H1 (cell line): ENCODE measurements around the gene TTBK1. TPM values are rescaled to one million over a fixed set of nuclear protein-coding genes. Genes with fewer than 3 reads are reported as not detected.

Source experiments
- CTCF ChIA-PET: fragments of 300-600 bp; sonication (Branson Sonifier 250); formaldehyde crosslinking; loops from one replicate; lab custom pipeline; 2021; ENCODE audit not compliant: partially characterized antibody; lab: Charles Lee
- POLR2A ChIA-PET: fragments of 300-600 bp; sonication (Branson Sonifier 250); formaldehyde crosslinking; loops from one replicate; lab custom pipeline; 2021; ENCODE audit warnings: inconsistent platforms; ENCODE audit not compliant: partially characterized antibody; lab: Charles Lee
- DNase-seq, 2 experiments: peaks; one replicate each; pipeline versions ENCODE4 v3.0.0 to v3.0.0-alpha.2; 2010 to 2022; ENCODE audit warnings: low spot score in 2 of 2, low read depth in 1 of 2, mixed read lengths in 1 of 2
- FAIRE-seq: peaks from 2 replicates; lab custom pipeline; 2011; peaks lifted over from hg19 to GRCh38; lab: Jason Lieb, UNC
- H2AFZ ChIP-seq: 2 replicates; pipeline ENCODE4 v1.8.1; 2012; ENCODE audit warnings: low read length, inconsistent platforms
- H2AK5ac ChIP-seq: 2 replicates; pipeline ENCODE4 v1.6.1; 2013; ENCODE audit warnings: low read depth, low read length
- H2BK120ac ChIP-seq: replicated peaks from 2 replicates; pipeline ENCODE3; 2013; ENCODE audit warnings: low read depth, low read length, inconsistent platforms
- H2BK12ac ChIP-seq: 2 replicates; pipeline ENCODE4 v1.6.1; 2013; ENCODE audit warnings: low read depth, low read length
- H2BK15ac ChIP-seq: 2 replicates; pipeline ENCODE4 v1.6.1; 2013; ENCODE audit warnings: low read length
- H2BK20ac ChIP-seq: 2 replicates; pipeline ENCODE4 v1.6.1; 2013; ENCODE audit warnings: low read length
- H2BK5ac ChIP-seq: 2 replicates; pipeline ENCODE4 v1.6.1; 2013; ENCODE audit warnings: low read depth, low read length
- H3K14ac ChIP-seq: 2 replicates; pipeline ENCODE4 v1.6.1; 2013; ENCODE audit warnings: inconsistent platforms; ENCODE audit not compliant: insufficient read length
- H3K18ac ChIP-seq: 2 replicates; pipeline ENCODE4 v1.6.1; 2013; ENCODE audit warnings: low read length; ENCODE audit errors: extremely low read depth
- H3K23ac ChIP-seq: 2 replicates; pipeline ENCODE4 v1.6.1; 2013; ENCODE audit warnings: inconsistent platforms; ENCODE audit not compliant: insufficient read length
- H3K23me2 ChIP-seq: 2 replicates; pipeline ENCODE4 v1.6.1; 2013; ENCODE audit warnings: low read depth, low read length
- H3K27ac ChIP-seq: 2 replicates; pipeline ENCODE4 v1.6.1; 2011; ENCODE audit warnings: low read depth, low read length, inconsistent platforms
- H3K27me3 ChIP-seq, 4 experiments: replicated peaks in 1 of 4; 1 replicate in 1 of 4; 2 replicates in 3 of 4; pipeline versions ENCODE4 v1.6.1 to v1.8.1; 2011 to 2013; ENCODE audit warnings: low read length in 3 of 4, mild to moderate bottlenecking in 3 of 4, inconsistent platforms in 2 of 4, mixed read lengths in 2 of 4, moderate library complexity in 1 of 4; ENCODE audit not compliant: control insufficient read depth in 3 of 4, insufficient read depth in 3 of 4; ENCODE audit errors: extremely low read depth in 1 of 4
- H3K36me3 ChIP-seq, 4 experiments: 2 replicates each; pipeline versions ENCODE4 v1.6.1 to v1.8.1; 2011 to 2013; ENCODE audit warnings: mild to moderate bottlenecking in 4 of 4, low read length in 3 of 4, moderate library complexity in 2 of 4, control low read depth in 1 of 4, inconsistent platforms in 1 of 4; ENCODE audit not compliant: insufficient read depth in 4 of 4, control insufficient read depth in 2 of 4
- H3K4ac ChIP-seq: replicated peaks from 2 replicates; pipeline ENCODE3; 2013; ENCODE audit warnings: low read length, low read depth, mixed read lengths, inconsistent platforms; ENCODE audit not compliant: insufficient read length
- H3K4me1 ChIP-seq, 4 experiments: replicated peaks in 1 of 4; 1 replicate in 1 of 4; 2 replicates in 3 of 4; pipeline versions ENCODE4 v1.6.1 to v1.8.1; 2011 to 2013; ENCODE audit warnings: low read length in 3 of 4, inconsistent platforms in 2 of 4, mixed read lengths in 1 of 4; ENCODE audit not compliant: insufficient read depth in 4 of 4, control insufficient read depth in 3 of 4
- H3K4me2 ChIP-seq, 2 experiments: 2 replicates each; pipeline versions ENCODE4 v1.6.1 to v1.8.1; 2011 to 2013; ENCODE audit warnings: low read depth in 2 of 2, low read length in 2 of 2, control low read depth in 1 of 2, inconsistent platforms in 1 of 2, mild to moderate bottlenecking in 1 of 2; ENCODE audit not compliant: insufficient read depth in 1 of 2
- H3K4me3 ChIP-seq, 4 experiments: fragments of 200-600, 300-600 bp in 1 of 4; sonication (generic), shearing (Covaris generic), sonication (Bioruptor Twin) in 1 of 4; 2 replicates each; pipeline versions ENCODE4 v1.5.1 to v1.8.1; 2011 to 2016; ENCODE audit warnings: low read length in 4 of 4, low read depth in 3 of 4, control low read depth in 2 of 4, inconsistent platforms in 2 of 4, mild to moderate bottlenecking in 2 of 4, mixed read lengths in 1 of 4, moderate library complexity in 1 of 4; ENCODE audit not compliant: insufficient read depth in 2 of 4; ENCODE audit errors: extremely low read depth in 1 of 4
- H3K56ac ChIP-seq: replicated peaks from 2 replicates; pipeline ENCODE3; 2013; ENCODE audit warnings: low read depth, mild to moderate bottlenecking, mixed read lengths, low read length, inconsistent platforms; ENCODE audit not compliant: insufficient read length
- H3K79me1 ChIP-seq: 2 replicates; pipeline ENCODE4 v1.6.1; 2013; ENCODE audit warnings: low read depth, low read length, control low read depth
- H3K79me2 ChIP-seq, 2 experiments: 2 replicates each; pipeline versions ENCODE4 v1.6.1 to v1.8.1; 2012 to 2013; ENCODE audit warnings: low read length in 2 of 2, mild to moderate bottlenecking in 2 of 2, inconsistent platforms in 1 of 2; ENCODE audit not compliant: insufficient read depth in 2 of 2, control insufficient read depth in 1 of 2
- H3K9ac ChIP-seq, 4 experiments: replicated peaks in 1 of 4; 1 replicate in 1 of 4; 2 replicates in 3 of 4; pipeline versions ENCODE4 v1.6.1 to v1.8.1; 2011 to 2013; ENCODE audit warnings: low read depth in 3 of 4, low read length in 3 of 4, control low read depth in 2 of 4, mild to moderate bottlenecking in 2 of 4, moderate library complexity in 2 of 4, inconsistent platforms in 1 of 4; ENCODE audit errors: extremely low read depth in 1 of 4
- H3K9me3 ChIP-seq, 2 experiments: 2 replicates each; pipeline versions ENCODE4 v1.6.1 to v1.8.1; 2012 to 2013; ENCODE audit warnings: mild to moderate bottlenecking in 2 of 2, moderate library complexity in 2 of 2, control low read depth in 1 of 2, inconsistent platforms in 1 of 2, low read depth in 1 of 2, low read length in 1 of 2, mixed read lengths in 1 of 2; ENCODE audit not compliant: insufficient read depth in 2 of 2
- H4K20me1 ChIP-seq, 2 experiments: replicated peaks in 1 of 2; 2 replicates each; pipeline versions ENCODE3 to v1.8.1; 2011 to 2013; ENCODE audit warnings: inconsistent platforms in 2 of 2, low read length in 2 of 2, mild to moderate bottlenecking in 1 of 2; ENCODE audit not compliant: insufficient read depth in 2 of 2, control insufficient read depth in 1 of 2
- H4K5ac ChIP-seq: 2 replicates; pipeline ENCODE4 v1.6.1; 2013; ENCODE audit warnings: low read length, low read depth, mixed read lengths, inconsistent platforms; ENCODE audit not compliant: insufficient read length
- H4K8ac ChIP-seq: 2 replicates; pipeline ENCODE4 v1.8.0; 2013; ENCODE audit warnings: mild to moderate bottlenecking, moderate library complexity, low read length, inconsistent platforms; ENCODE audit not compliant: insufficient read depth; ENCODE audit errors: extremely low read depth
- H4K91ac ChIP-seq: replicated peaks from 2 replicates; pipeline ENCODE3; 2013; ENCODE audit warnings: low read length, mixed read lengths, inconsistent platforms; ENCODE audit not compliant: insufficient read length
- CBX5 ChIP-seq: fragments of 300-800, 300-1000 bp; sonication (generic); IDR thresholded peaks from 2 replicates; pipeline ENCODE4 v1.7.1; 2016; ENCODE audit warnings: antibody characterized with exemption, low read length, low read depth
- CBX8 ChIP-seq: fragments of 300-800, 300-1000 bp; sonication (generic); IDR thresholded peaks from 2 replicates; pipeline ENCODE4 v1.7.1; 2016; ENCODE audit warnings: low read depth, low read length, borderline replicate concordance
- EP300 ChIP-seq, 2 experiments: IDR thresholded peaks; 1 replicate in 1 of 2; 2 replicates in 1 of 2; pipeline ENCODE4 v1.6.1; 2011 to 2012; ENCODE audit warnings: low read depth in 2 of 2, low read length in 2 of 2, mild to moderate bottlenecking in 2 of 2, borderline replicate concordance in 1 of 2, inconsistent platforms in 1 of 2, moderate library complexity in 1 of 2
- GABPA ChIP-seq: IDR thresholded peaks from 2 replicates; pipeline ENCODE4 v1.6.1; 2011; ENCODE audit warnings: mild to moderate bottlenecking, low read length, moderate library complexity, borderline replicate concordance; ENCODE audit not compliant: insufficient read depth
- HDAC2 ChIP-seq, 2 experiments: fragments of 300-600 bp in 1 of 2; sonication (generic) in 1 of 2; IDR thresholded peaks; 2 replicates each; pipeline ENCODE4 v1.6.1; 2011 to 2012; ENCODE audit warnings: low read depth in 2 of 2, low read length in 2 of 2, mild to moderate bottlenecking in 2 of 2, moderate library complexity in 2 of 2, borderline replicate concordance in 1 of 2, inconsistent platforms in 1 of 2
- JUND ChIP-seq: IDR thresholded peaks from 2 replicates; pipeline ENCODE4 v1.6.1; 2011; ENCODE audit warnings: mild to moderate bottlenecking, improper control_type of control experiment, low read length
- POLR2AphosphoS5 ChIP-seq: IDR thresholded peaks from 2 replicates; pipeline ENCODE4 v1.6.1; 2011; ENCODE audit warnings: low read depth, low read length
- RFX5 ChIP-seq: IDR thresholded peaks from 2 replicates; pipeline ENCODE4 v1.6.1; 2011; ENCODE audit warnings: low read depth, low read length, improper control_type of control experiment, borderline replicate concordance
- SIX5 ChIP-seq: IDR thresholded peaks from 2 replicates; pipeline ENCODE4 v1.6.1; 2011; ENCODE audit warnings: mild to moderate bottlenecking, low read depth, low read length
- ZNF274 ChIP-seq: IDR thresholded peaks from 2 replicates; pipeline ENCODE4 v1.7.0; 2012; ENCODE audit warnings: low read length, borderline replicate concordance; ENCODE audit errors: extremely low read depth
- WGBS, 2 experiments: shearing (Covaris generic) in 1 of 2; methylation state at CpG; one replicate each; pipeline versions ENCODE4 v1.1.6 to v1.1.7; 2013 to 2015; ENCODE audit warnings: low lambda C conversion rate in 2 of 2, mixed read lengths in 2 of 2, inconsistent platforms in 1 of 2, low coverage in 1 of 2, missing lambda C conversion rate in 1 of 2; ENCODE audit not compliant: insufficient replicate concordance in 2 of 2, insufficient coverage in 1 of 2, insufficient read length in 1 of 2; ENCODE audit errors: extremely low coverage in 1 of 2, missing lambda C conversion rate in 1 of 2; 5-methylcytosine and 5-hydroxymethylcytosine counted together
- polyA plus RNA-seq, 7 experiments: library from polyadenylated mRNA; depleted of rRNA in 3 of 7; stranded (reverse) in 5 of 7; unstranded in 2 of 7; fragments of >200 nt in 5 of 7; fragments of 200-250 nt in 2 of 7; gene quantifications; 1 replicate in 5 of 7; 2 replicates in 1 of 7; 4 replicates in 1 of 7; pipeline versions ENCODE4 v1.2.1 to v1.2.3, GENCODE V29; 2011 to 2013; ENCODE audit warnings: missing spikeins in 2 of 7, mixed read lengths in 2 of 7
- total RNA-seq: library from RNA; stranded (reverse); fragmentation: NEBNext Ultra II Directional; extraction: Animal tissue kit (Norgen Biotek cat#: 25700); gene quantifications from 2 replicates; pipeline ENCODE4 v1.2.1, GENCODE V29; 2021

Gene TTBK1
- total and polyA plus RNA-seq, 2 of the 8 experiments (the other 6 are each of a cell fraction or from before 2014, with no cell fraction given): 0.53 to 1.6 TPM

- peak within 1 kb of the TSS; percentile 76 for H3K18ac ChIP-seq
- no peak within 1 kb of the TSS for H3K14ac ChIP-seq
- H3K4ac ChIP-seq: no peak within 1 kb of the TSS
- peak within 1 kb of the TSS; percentile 88; the same call in 1 of the 2 replicates for H2BK15ac ChIP-seq
- FAIRE-seq (no peak), DNase-seq (peak; percentile 60 to 86)
- H3K27ac ChIP-seq: no peak within 1 kb of the TSS
- no peak within 1 kb of the TSS for H2AK5ac ChIP-seq
- H3K4me2 ChIP-seq: peak within 1 kb of the TSS; percentile 90 to 92
- H3K27me3 ChIP-seq: 0 out of 7 replicates have a peak, but pooled peaks cover 0 to 2% (median 0%) of the 10 kb centered on the region in 4 experiments
- H3K23me2 ChIP-seq: peaks cover 8% of the 10 kb centered on the region
- H3K4me3 ChIP-seq: peak within 1 kb of the TSS; percentile 51 to 74 (median 66)
- ChIA-PET POLR2A (interaction anchor here (0.5 to 2.9 kb wide), 11 partner anchors 10 to 614 kb away, joined by 3 to 45 read pairs (median 4); partner anchors contain the start of genes CUL7 and SLC22A7), CTCF (interaction anchor here (0.6 to 5.4 kb wide), 26 partner anchors 9 to 201 kb away, joined by 3 to 27 read pairs (median 6); partner anchors contain the start of genes LRRC73, SLC22A7 and ZNF318)
- H2BK120ac ChIP-seq: peak within 1 kb of the TSS; percentile 40
- no peaks in the 10 kb centered on the region for H4K20me1 ChIP-seq
- H3K9ac ChIP-seq: peak within 1 kb of the TSS in 3 of 4 experiments; percentile 51 to 79 (median 54); a peak in 5 of 7 replicates
- WGBS, 2 experiments: 7% methylated on average over 37 of the region's 39 CpGs; no CpG with 5 or more reads in 1 of the 2 experiments
- peak within 1 kb of the TSS; percentile 38 for H4K5ac ChIP-seq
- H2BK20ac ChIP-seq: no peak within 1 kb of the TSS
- no peaks in the 10 kb centered on the region for H3K79me1 ChIP-seq
- H4K91ac ChIP-seq: peak within 1 kb of the TSS; percentile 89
- peak within 1 kb of the TSS; percentile 79 for H4K8ac ChIP-seq
- H3K23ac ChIP-seq: no peak within 1 kb of the TSS
- H3K56ac ChIP-seq: peak within 1 kb of the TSS; percentile 73
- H3K79me2 ChIP-seq: no peaks in the 10 kb centered on the region
- H2AFZ ChIP-seq: peak within 1 kb of the TSS; percentile 99
- peak within 1 kb of the TSS; percentile 52; the same call in 1 of the 2 replicates for H2BK5ac ChIP-seq
- no peaks in the 10 kb centered on the region for H3K9me3 ChIP-seq
- H3K4me1 ChIP-seq: peaks cover 9 to 15% (median 9%) of the 10 kb centered on the region in 4 experiments
- peak within 1 kb of the TSS; percentile 64; the same call in 1 of the 2 replicates for H2BK12ac ChIP-seq
- H3K36me3 ChIP-seq: peaks cover 0 to 5% (median 3%) of the 10 kb centered on the region in 4 experiments; a peak in 2 of 8 replicates
- TF ChIP-seq RFX5 (no peak), HDAC2 (IDR thresholded peaks at IDR 0.05; ENCODE audit: borderline replicate concordance in 1 of 2, low read depth in 2 of 2, low read length in 2 of 2) (no peak), POLR2AphosphoS5 (peak; percentile 66), SIX5 (no peak), ZNF274 (no peak), JUND (no peak), CBX8 (no peak), CBX5 (no peak), GABPA (no peak), EP300 (IDR thresholded peaks at IDR 0.05; ENCODE audit: borderline replicate concordance in 1 of 2, low read depth in 2 of 2, low read length in 2 of 2) (no peak)
Measured at GRCh38 chr6:43308101-43308989, 65.1 kb downstream of the TTBK1 start, which contains the start of gene CRIP3. TSS of gene CRIP3 (minus strand) at chr6:43308826. CDS start at chr6:43308792, 34 bp downstream.
